HEK293 (cell line): Measurements from ENCODE around the gene ZNF644.

Experiments
- CTCF ChIA-PET: fragments of 350-600 bp; formaldehyde crosslinking; extraction: SDS; loops from one replicate; lab custom pipeline; 2021; ENCODE audit warnings: antibody characterized with exemption; lab: Yijun Ruan, JAX
- POLR2A ChIA-PET: fragments of 300-600 bp; formaldehyde crosslinking; extraction: SDS; loops from one replicate; lab custom pipeline; 2020; ENCODE audit warnings: antibody characterized with exemption, inconsistent platforms; lab: Yijun Ruan, JAX
- H3K27ac ChIP-seq: fragments of 200-500 bp; sonication (Bioruptor generic); 2 replicates; pipeline ENCODE4 v1.5.1; 2014; ENCODE audit warnings: low read depth, low read length, control low read depth, inconsistent platforms; ENCODE audit errors: extremely low read depth
- H3K36me3 ChIP-seq, 2 experiments: fragments of 200-500 bp in 1 of 2; sonication (Bioruptor generic) in 1 of 2; 1 replicate in 1 of 2; 2 replicates in 1 of 2; pipeline ENCODE4 v1.5.1; 2014 to 2017; ENCODE audit warnings: inconsistent platforms in 2 of 2, low read length in 2 of 2; ENCODE audit not compliant: control insufficient read depth in 2 of 2, insufficient read depth in 1 of 2
- H3K4me1 ChIP-seq: fragments of 200-500 bp; sonication (Bioruptor generic); 2 replicates; pipeline ENCODE4 v1.5.1; 2014; ENCODE audit warnings: mild to moderate bottlenecking, low read length, inconsistent platforms; ENCODE audit not compliant: control insufficient read depth, insufficient read depth
- H3K4me3 ChIP-seq: 2 replicates; pipeline ENCODE4 v1.5.1; 2011; ENCODE audit warnings: low read depth, mild to moderate bottlenecking, control low read depth, low read length, moderate library complexity
- H3K9me3 ChIP-seq: fragments of 200-500 bp; sonication (Bioruptor generic); 2 replicates; pipeline ENCODE4 v1.5.1; 2014; ENCODE audit warnings: low read depth, low read length, inconsistent platforms; ENCODE audit not compliant: control insufficient read depth, insufficient read depth
- KLF8 ChIP-seq: fragments of 450-650 bp; formaldehyde crosslinking; IDR thresholded peaks from 2 replicates; pipeline ENCODE4 v1.5.1; 2016; ENCODE audit warnings: missing biosample characterization, missing genetic modification characterization
- PRDM10 ChIP-seq: fragments of 450-650 bp; formaldehyde crosslinking; IDR thresholded peaks from 2 replicates; pipeline ENCODE4 v1.5.1; 2016; ENCODE audit warnings: missing biosample characterization, missing genetic modification characterization
- PRDM4 ChIP-seq: fragments of 450-650 bp; formaldehyde crosslinking; IDR thresholded peaks from 2 replicates; pipeline ENCODE4 v1.5.1; 2017; ENCODE audit warnings: missing biosample characterization, missing genetic modification characterization
- PRDM6 ChIP-seq: fragments of 450-650 bp; formaldehyde crosslinking; IDR thresholded peaks from 2 replicates; pipeline ENCODE4 v1.5.1; 2017; ENCODE audit warnings: missing biosample characterization, missing genetic modification characterization
- TCF7L2 ChIP-seq: IDR thresholded peaks from 2 replicates; pipeline ENCODE4 v1.6.1; 2011; ENCODE audit warnings: low read depth, mild to moderate bottlenecking, inconsistent platforms, low read length, moderate library complexity, borderline replicate concordance
- WT1 ChIP-seq: fragments of 450-650 bp; formaldehyde crosslinking; IDR thresholded peaks from 2 replicates; pipeline ENCODE4 v1.5.1; 2016; ENCODE audit warnings: missing biosample characterization, missing genetic modification characterization
- ZBTB1 ChIP-seq: fragments of 450-650 bp; formaldehyde crosslinking; IDR thresholded peaks from 2 replicates; pipeline ENCODE4 v1.5.1; 2016; ENCODE audit warnings: missing biosample characterization, missing genetic modification characterization
- ZNF174 ChIP-seq: fragments of 450-650 bp; formaldehyde crosslinking; IDR thresholded peaks from 2 replicates; pipeline ENCODE4 v1.5.0; 2017; ENCODE audit warnings: missing biosample characterization, mild to moderate bottlenecking, missing genetic modification characterization
- ZNF19 ChIP-seq: fragments of 450-650 bp; formaldehyde crosslinking; IDR thresholded peaks from 2 replicates; pipeline ENCODE4; 2016; ENCODE audit warnings: missing biosample characterization, missing genetic modification characterization, low read depth
- ZNF223 ChIP-seq: fragments of 450-650 bp; formaldehyde crosslinking; IDR thresholded peaks from 2 replicates; pipeline ENCODE4 v1.5.1; 2016; ENCODE audit warnings: missing biosample characterization, missing genetic modification characterization
- ZNF449 ChIP-seq: fragments of 450-650 bp; formaldehyde crosslinking; IDR thresholded peaks from 2 replicates; pipeline ENCODE4 v1.5.1; 2017; ENCODE audit warnings: missing biosample characterization, mild to moderate bottlenecking, missing genetic modification characterization, moderate library complexity
- ZNF510 ChIP-seq: fragments of 450-650 bp; formaldehyde crosslinking; IDR thresholded peaks from 2 replicates; pipeline ENCODE4 v1.5.1; 2018; ENCODE audit warnings: mild to moderate bottlenecking, missing genetic modification characterization, missing biosample characterization; ENCODE audit not compliant: insufficient replicate concordance
- ZNF555 ChIP-seq: fragments of 450-650 bp; formaldehyde crosslinking; conservative IDR thresholded peaks from 2 replicates; pipeline ENCODE4 v1.5.1; 2017; ENCODE audit warnings: missing biosample characterization, mild to moderate bottlenecking, missing genetic modification characterization, inconsistent platforms
- ZNF629 ChIP-seq: fragments of 450-650 bp; formaldehyde crosslinking; IDR thresholded peaks from 2 replicates; pipeline ENCODE4 v1.5.1; 2017; ENCODE audit warnings: missing biosample characterization, missing genetic modification characterization

ZNF644 gene

GRCh38 chr1:90922202-90922601 is 99.6 kb downstream of the ZNF644 start:
- Histone ChIP-seq H3K4me3 (no peak overlapping the region), H3K9me3 (no peaks in the 10 kb centered on the region), H3K36me3 (peaks cover 3 to 10% of the 10 kb centered on the region in 2 experiments; a peak in 2 of 3 replicates), H3K27ac (no peak overlapping the region), H3K4me1 (peaks cover 18% of the 10 kb centered on the region; the same call in 1 of the 2 replicates)
- ChIA-PET POLR2A (no interaction called here), CTCF (no interaction called here)
- no peak for TF ChIP-seq ZNF174
- TF ChIP-seq ZNF510: no peak
- TF ChIP-seq KLF8 (tag by site-specific recombination): no peak
- no peak for TF ChIP-seq ZNF555 (tag by site-specific recombination)
- no peak for TF ChIP-seq ZNF19

GRCh38 chr1:90919900-90920299 is 101.9 kb downstream of the ZNF644 start:
- POLR2A ChIA-PET: no interaction called here
- CTCF ChIA-PET: interaction anchor here (1.0 kb wide), 1 partner anchor 245 kb away, joined by 5 read pairs; no protein-coding TSS in a partner anchor
- Histone ChIP-seq H3K4me3 (no peak overlapping the region), H3K27ac (no peak overlapping the region), H3K4me1 (peaks cover 12% of the 10 kb centered on the region; the same call in 1 of the 2 replicates), H3K36me3 (peaks cover 4 to 27% of the 10 kb centered on the region in 2 experiments; a peak in 2 of 3 replicates), H3K9me3 (no peaks in the 10 kb centered on the region)
- TF ChIP-seq WT1: no peak
- TF ChIP-seq PRDM6 (tag by site-specific recombination): 0 out of 2 replicates have a peak, but pooled peaks have one; percentile 39

GRCh38 chr1:90919190-90919719 is 102.6 kb downstream of the ZNF644 start:
- TF ChIP-seq ZNF629 (tag by site-specific recombination) (no peak), TCF7L2 (no peak), ZNF223 (no peak), ZBTB1 (tag by site-specific recombination) (no peak), ZNF449 (tag by site-specific recombination) (no peak), PRDM10 (tag by site-specific recombination) (no peak), PRDM4 (tag by site-specific recombination) (no peak)
- ChIA-PET POLR2A (no interaction called here), CTCF (no interaction called here)
- Histone ChIP-seq H3K4me1 (peaks cover 9% of the 10 kb centered on the region; the same call in 1 of the 2 replicates), H3K27ac (no peak overlapping the region), H3K9me3 (no peaks in the 10 kb centered on the region), H3K36me3 (peaks cover 4 to 32% of the 10 kb centered on the region in 2 experiments; a peak in 2 of 3 replicates), H3K4me3 (no peak overlapping the region)
